Ishikawa (cell line): ENCODE results near the gene REN.

Experiments used
- CEBPB ChIP-seq: IDR thresholded peaks from 2 replicates; pipeline ENCODE4 v1.6.1; 2012
- CREB1 ChIP-seq: IDR thresholded peaks from 2 replicates; pipeline ENCODE4 v1.6.1; 2012; ENCODE audit warnings: low read depth
- EP300 ChIP-seq: IDR thresholded peaks from 2 replicates; pipeline ENCODE4 v1.6.1; 2012; ENCODE audit warnings: borderline replicate concordance
- FOXM1 ChIP-seq: IDR thresholded peaks from 2 replicates; pipeline ENCODE4 v1.6.1; 2012; ENCODE audit warnings: low read depth, borderline replicate concordance
- MAX ChIP-seq: IDR thresholded peaks from 2 replicates; pipeline ENCODE4 v1.6.1; 2012
- NFIC ChIP-seq: IDR thresholded peaks from 2 replicates; pipeline ENCODE4 v1.6.1; 2012
- REST ChIP-seq: IDR thresholded peaks from 2 replicates; pipeline ENCODE4 v1.6.1; 2012; ENCODE audit warnings: low read depth, mild to moderate bottlenecking
- TEAD4 ChIP-seq: IDR thresholded peaks from 2 replicates; pipeline ENCODE4 v1.6.1; 2012

GRCh38 chr1:204178487-204179281 is 12.5 kb upstream of the REN start:
- TF ChIP-seq FOXM1 = no peak
- TF ChIP-seq MAX = no peak
- TF ChIP-seq TEAD4 = no peak
- no peak for TF ChIP-seq CREB1
- TF ChIP-seq CEBPB = no peak
- TF ChIP-seq NFIC = no peak
- no peak for TF ChIP-seq EP300
- peak; percentile 71 for TF ChIP-seq REST
